ENCODE results near the gene GPR3. TPM values are rescaled to one million over a fixed set of nuclear protein-coding genes. Genes with fewer than 3 reads are reported as not detected.

Gene GPR3, protein sequence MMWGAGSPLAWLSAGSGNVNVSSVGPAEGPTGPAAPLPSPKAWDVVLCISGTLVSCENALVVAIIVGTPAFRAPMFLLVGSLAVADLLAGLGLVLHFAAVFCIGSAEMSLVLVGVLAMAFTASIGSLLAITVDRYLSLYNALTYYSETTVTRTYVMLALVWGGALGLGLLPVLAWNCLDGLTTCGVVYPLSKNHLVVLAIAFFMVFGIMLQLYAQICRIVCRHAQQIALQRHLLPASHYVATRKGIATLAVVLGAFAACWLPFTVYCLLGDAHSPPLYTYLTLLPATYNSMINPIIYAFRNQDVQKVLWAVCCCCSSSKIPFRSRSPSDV
- under 1 TPM; 0.26 to 0.42 TPM for total RNA-seq

- no peaks in the 10 kb centered on the region for H3K36me3 Mint-ChIP-seq (ENCODE audit: low read depth)
- H3K4me1 Mint-ChIP-seq = peaks cover 13% of the 10 kb centered on the region
- H3K27ac Mint-ChIP-seq = peak within 1 kb of the TSS; percentile 91
- peak within 1 kb of the TSS; percentile 92 for H3K4me3 Mint-ChIP-seq
- peak; percentile 94 for ATAC-seq (replicated peaks)
- no peaks in the 10 kb centered on the region for H3K27me3 Mint-ChIP-seq
- no peaks in the 10 kb centered on the region for H3K9me3 Mint-ChIP-seq
These were observed at the start of gene GPR3 for GRCh38 chr1:27392096-27392777. GPR3 (plus strand) TSS chr1:27392622; CDS start chr1:27393799, 1,177 bp downstream.

- Mint-ChIP-seq H3K4me1 (peaks cover 37% of the 10 kb centered on the region), H3K27me3 (no peaks in the 10 kb centered on the region), H3K27ac (peak overlapping the region; percentile 84), H3K4me3 (peak overlapping the region; percentile 90), H3K36me3 (ENCODE audit: low read depth) (peaks cover 16% of the 10 kb centered on the region), H3K9me3 (no peaks in the 10 kb centered on the region)
- peak; percentile 54 for ATAC-seq (replicated peaks)
These were observed 49.4 kb upstream of the GPR3 start for GRCh38 chr1:27342778-27343638.

- Mint-ChIP-seq H3K27ac (peak overlapping the region; percentile 84), H3K9me3 (no peaks in the 10 kb centered on the region), H3K36me3 (ENCODE audit: low read depth) (peaks cover 16% of the 10 kb centered on the region), H3K4me3 (peak overlapping the region; percentile 90), H3K27me3 (no peaks in the 10 kb centered on the region), H3K4me1 (peaks cover 38% of the 10 kb centered on the region)
- no peak for ATAC-seq (replicated peaks)
These were observed 48.8 kb upstream of the GPR3 start for GRCh38 chr1:27343639-27344025.

DNA sequence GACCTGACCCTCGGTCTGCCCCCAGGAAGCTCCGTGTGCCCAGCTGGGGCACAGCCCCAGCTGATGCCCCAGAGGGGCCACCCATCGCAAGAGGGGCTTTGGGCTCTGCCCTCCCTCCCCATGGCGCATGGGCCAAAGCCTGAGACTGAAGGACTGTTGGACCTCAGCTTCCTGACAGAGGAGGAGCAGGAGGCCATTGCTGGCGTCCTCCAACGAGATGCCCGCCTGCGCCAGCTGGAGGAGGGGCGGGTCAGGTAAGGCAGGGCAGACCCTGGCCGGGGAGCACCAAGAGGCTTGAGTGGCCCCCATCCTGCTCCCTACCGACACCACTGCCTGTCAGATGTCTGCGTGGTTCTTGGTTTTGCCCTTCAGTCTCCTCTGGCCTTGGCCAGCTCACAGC lies 47.1 kb upstream of the GPR3 start:
- no peaks in the 10 kb centered on the region for H3K27me3 Mint-ChIP-seq
- H3K36me3 Mint-ChIP-seq (ENCODE audit: low read depth) = peaks cover 16% of the 10 kb centered on the region
- no peaks in the 10 kb centered on the region for H3K9me3 Mint-ChIP-seq
- peak overlapping the region; percentile 42 for H3K4me3 Mint-ChIP-seq
- H3K4me1 Mint-ChIP-seq = peaks cover 27% of the 10 kb centered on the region
- no peak for ATAC-seq (replicated peaks)
- H3K27ac Mint-ChIP-seq = no peak overlapping the region

- ATAC-seq (replicated peaks) = no peak
- Mint-ChIP-seq H3K27me3 (no peaks in the 10 kb centered on the region), H3K4me1 (peaks cover 18% of the 10 kb centered on the region), H3K9me3 (no peaks in the 10 kb centered on the region), H3K4me3 (no peak overlapping the region), H3K36me3 (ENCODE audit: low read depth) (peaks cover 16% of the 10 kb centered on the region), H3K27ac (no peak overlapping the region)
These were observed 46.1 kb upstream of the GPR3 start for GRCh38 chr1:27346357-27346756.

GRCh38 chr1:27346991-27347624 lies 45.3 kb upstream of the GPR3 start:
- Mint-ChIP-seq H3K4me1 (peaks cover 16% of the 10 kb centered on the region), H3K27me3 (no peaks in the 10 kb centered on the region), H3K9me3 (no peaks in the 10 kb centered on the region), H3K4me3 (no peak overlapping the region), H3K36me3 (ENCODE audit: low read depth) (peaks cover 16% of the 10 kb centered on the region), H3K27ac (peak overlapping the region; percentile 47)
- no peak for ATAC-seq (replicated peaks)

DNA sequence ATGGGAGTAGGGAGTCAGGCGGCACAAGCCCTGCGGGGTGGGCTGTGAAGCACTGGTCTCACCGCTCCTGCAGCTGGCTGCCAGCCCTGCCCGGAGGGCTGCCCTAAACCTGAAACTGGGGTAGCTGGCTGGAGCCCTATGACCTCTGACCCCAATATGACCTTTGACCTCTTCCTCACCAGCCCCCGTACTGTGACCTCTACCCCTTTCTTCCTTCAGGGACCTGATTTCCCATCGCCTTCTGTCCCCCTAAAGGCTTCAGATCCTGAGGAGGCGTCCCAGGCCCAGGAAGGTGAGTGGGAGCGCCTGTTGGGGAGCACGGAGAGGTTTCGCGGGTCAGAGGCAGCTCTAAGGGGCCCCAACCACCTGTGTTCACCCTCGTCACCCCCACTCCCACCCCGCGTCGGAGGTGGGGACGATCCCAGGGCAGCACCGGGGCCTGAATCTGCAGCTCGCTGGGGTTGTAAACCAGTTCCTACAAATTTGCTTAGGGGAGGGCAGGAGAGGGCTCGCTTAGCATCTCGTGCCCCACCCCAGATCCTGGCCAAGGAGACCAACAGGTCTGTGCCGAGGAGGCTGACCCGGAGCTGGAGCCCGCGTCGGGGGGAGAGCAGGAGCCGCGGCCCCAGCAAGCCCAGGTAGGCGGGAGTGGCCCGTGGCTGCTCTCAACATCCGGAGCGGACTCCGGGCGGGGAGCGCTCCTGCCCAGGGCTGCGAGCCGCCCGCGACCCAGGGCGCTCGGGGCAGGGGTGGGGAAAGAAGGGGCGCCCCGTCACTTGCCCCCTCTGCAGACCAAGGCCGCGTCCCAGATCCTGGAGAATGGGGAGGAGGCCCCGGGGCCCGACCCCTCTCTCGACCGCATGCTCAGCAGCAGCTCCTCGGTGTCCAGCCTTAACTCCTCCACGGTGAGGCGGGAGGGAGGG lies 43.3 kb upstream of the GPR3 start:
- H3K9me3 Mint-ChIP-seq = no peaks in the 10 kb centered on the region
- no peaks in the 10 kb centered on the region for H3K27me3 Mint-ChIP-seq
- peak overlapping the region; percentile 67 for H3K4me3 Mint-ChIP-seq
- H3K36me3 Mint-ChIP-seq (ENCODE audit: low read depth) = peaks cover 10% of the 10 kb centered on the region
- peak; percentile 75 for ATAC-seq (replicated peaks)
- no peak overlapping the region for H3K27ac Mint-ChIP-seq
- H3K4me1 Mint-ChIP-seq = peaks cover 11% of the 10 kb centered on the region

- no peaks in the 10 kb centered on the region for H3K27me3 Mint-ChIP-seq
- H3K9me3 Mint-ChIP-seq = no peaks in the 10 kb centered on the region
- H3K27ac Mint-ChIP-seq = no peak overlapping the region
- H3K4me3 Mint-ChIP-seq = no peak overlapping the region
- peak; percentile 82 for ATAC-seq (replicated peaks)
- peaks cover 11% of the 10 kb centered on the region for H3K4me1 Mint-ChIP-seq
- peaks cover 10% of the 10 kb centered on the region for H3K36me3 Mint-ChIP-seq (ENCODE audit: low read depth)
These were observed 42.4 kb upstream of the GPR3 start for GRCh38 chr1:27349784-27350662.

- Mint-ChIP-seq H3K4me3 (no peak overlapping the region), H3K36me3 (ENCODE audit: low read depth) (peaks cover 5% of the 10 kb centered on the region), H3K27me3 (no peaks in the 10 kb centered on the region), H3K9me3 (no peaks in the 10 kb centered on the region), H3K27ac (no peak overlapping the region), H3K4me1 (peaks cover 10% of the 10 kb centered on the region)
- no peak for ATAC-seq (replicated peaks)
These were observed 41.5 kb upstream of the GPR3 start for GRCh38 chr1:27350663-27351540.

DNA sequence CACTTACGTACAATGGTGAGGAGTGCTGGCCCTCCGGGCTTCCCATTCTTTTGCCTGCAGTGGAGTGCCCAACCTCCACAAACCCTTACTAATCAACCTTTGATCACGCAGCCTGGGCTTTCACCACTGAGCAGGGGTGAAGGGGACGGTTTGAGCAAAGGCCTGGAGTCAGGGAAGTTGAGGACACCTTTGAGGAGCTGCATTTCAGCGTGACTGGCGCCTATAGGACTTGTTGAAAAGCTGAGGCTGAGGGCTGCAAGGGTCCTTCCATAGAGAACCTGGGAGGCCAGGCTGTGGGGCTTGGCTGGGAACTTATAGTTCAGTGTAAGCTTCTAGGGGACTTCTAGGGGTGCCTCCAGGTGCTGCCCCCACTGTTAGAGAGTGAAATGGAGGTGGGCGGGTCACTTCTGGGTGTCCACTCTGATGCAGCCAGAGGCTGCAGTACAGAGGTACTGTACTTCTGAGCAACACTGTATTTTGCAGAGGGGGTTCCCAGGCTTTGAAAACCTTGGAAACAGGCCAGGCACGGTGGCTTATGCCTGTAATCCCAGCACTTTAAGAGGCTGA lies 40.8 kb upstream of the GPR3 start:
- Mint-ChIP-seq H3K27ac (no peak overlapping the region), H3K27me3 (no peaks in the 10 kb centered on the region), H3K4me3 (no peak overlapping the region), H3K9me3 (no peaks in the 10 kb centered on the region), H3K4me1 (peaks cover 5% of the 10 kb centered on the region), H3K36me3 (ENCODE audit: low read depth) (no peaks in the 10 kb centered on the region)
- no peak for ATAC-seq (replicated peaks)

- no peaks in the 10 kb centered on the region for H3K27me3 Mint-ChIP-seq
- H3K36me3 Mint-ChIP-seq (ENCODE audit: low read depth) = no peaks in the 10 kb centered on the region
- no peaks in the 10 kb centered on the region for H3K4me1 Mint-ChIP-seq
- H3K9me3 Mint-ChIP-seq = no peaks in the 10 kb centered on the region
- no peak for ATAC-seq (replicated peaks)
- H3K4me3 Mint-ChIP-seq = no peak overlapping the region
- H3K27ac Mint-ChIP-seq = no peak overlapping the region
These were observed 39.3 kb upstream of the GPR3 start for GRCh38 chr1:27353166-27353565.

- H3K27me3 Mint-ChIP-seq = no peaks in the 10 kb centered on the region
- H3K27ac Mint-ChIP-seq = no peak overlapping the region
- no peaks in the 10 kb centered on the region for H3K4me1 Mint-ChIP-seq
- H3K4me3 Mint-ChIP-seq = no peak overlapping the region
- no peaks in the 10 kb centered on the region for H3K9me3 Mint-ChIP-seq
- ATAC-seq (replicated peaks) = no peak
- H3K36me3 Mint-ChIP-seq (ENCODE audit: low read depth) = no peaks in the 10 kb centered on the region
These were observed 38.8 kb upstream of the GPR3 start for GRCh38 chr1:27353629-27354028.

Data from activated T-helper 17 cell treated with anti-CD3 and anti-CD28 coated beads, Interleukin-2, amount 50 U/mL, for 72 hours (primary cell).